ENCODE data around the gene ZNF383.
"Not testable (repeated sequence)": the region's sequence is repeated elsewhere in the genome, so short reads cannot be mapped to it uniquely, and the experiment has no call there.

ZNF383 gene

DNA sequence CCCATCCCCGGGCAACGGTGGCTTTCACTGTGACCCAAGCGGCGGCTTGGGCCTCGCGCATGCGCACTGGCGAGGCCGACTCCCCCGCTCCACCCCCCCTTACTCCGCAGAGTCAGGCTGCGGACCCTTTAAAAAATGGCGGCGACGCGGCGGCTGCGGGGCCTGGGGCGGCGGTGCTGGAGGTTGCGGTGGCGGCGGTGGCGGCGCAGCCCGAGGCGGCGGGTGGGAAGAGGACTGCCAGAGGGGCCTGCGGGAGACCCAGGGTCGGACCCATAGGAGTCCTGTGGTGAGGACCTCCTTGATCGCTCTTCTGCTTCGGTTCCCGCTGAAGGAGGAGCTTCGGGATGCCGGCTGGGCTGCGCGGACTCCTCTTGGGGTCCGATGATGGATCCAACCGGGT lies 76.2 kb downstream of the ZNF383 start:
- DNase-seq = not testable (repeated sequence)

Data from midbrain (tissue), 1 donor.